Fibroblast of lung (primary cell): ENCODE data around the gene PRR16. TPM values are rescaled to one million over a fixed set of nuclear protein-coding genes. Genes with fewer than 3 reads are reported as not detected.

ENCODE experiments used
- DNase-seq, 2 donors: peaks; one replicate each; pipeline versions ENCODE4 v3.0.0 to v3.0.0-alpha.2; 2010; ENCODE audit warnings: low read depth in 2 of 2
- H2AFZ ChIP-seq: 2 replicates; pipeline ENCODE4 v1.5.1; 2012; ENCODE audit warnings: low read length, control low read depth, inconsistent platforms
- H3K27ac ChIP-seq: 2 replicates; pipeline ENCODE4 v1.5.1; 2011; ENCODE audit warnings: low read length, control low read depth; ENCODE audit not compliant: insufficient read depth
- H3K27me3 ChIP-seq: 2 replicates; pipeline ENCODE4 v1.5.1; 2011; ENCODE audit warnings: mild to moderate bottlenecking, low read length; ENCODE audit not compliant: control insufficient read depth, insufficient read depth
- H3K36me3 ChIP-seq: 2 replicates; pipeline ENCODE4 v1.5.1; 2011; ENCODE audit warnings: low read length; ENCODE audit not compliant: control insufficient read depth, insufficient read depth
- H3K4me1 ChIP-seq: 2 replicates; pipeline ENCODE4 v1.5.1; 2011; ENCODE audit warnings: low read length; ENCODE audit not compliant: control insufficient read depth, insufficient read depth; ENCODE audit errors: extremely low read depth
- H3K4me2 ChIP-seq: 2 replicates; pipeline ENCODE4 v1.5.1; 2011; ENCODE audit warnings: low read length, control low read depth; ENCODE audit not compliant: insufficient read depth; ENCODE audit errors: extremely low read depth
- H3K4me3 ChIP-seq, 4 experiments: fragments of 200-600 bp in 1 of 4; sonication (generic) in 1 of 4; replicated peaks in 1 of 4; 2 replicates each; pipeline ENCODE4 v1.5.1; 2011 to 2016; ENCODE audit warnings: low read length in 4 of 4, low read depth in 3 of 4, mild to moderate bottlenecking in 3 of 4, control low read depth in 2 of 4, inconsistent platforms in 1 of 4, mixed read lengths in 1 of 4; ENCODE audit not compliant: insufficient read depth in 1 of 4; ENCODE audit errors: control extremely low read depth in 1 of 4
- H3K79me2 ChIP-seq: 2 replicates; pipeline ENCODE4 v1.5.1; 2012; ENCODE audit warnings: mild to moderate bottlenecking, low read length, inconsistent platforms; ENCODE audit not compliant: control insufficient read depth, insufficient read depth
- H3K9ac ChIP-seq: 2 replicates; pipeline ENCODE4 v1.5.1; 2011; ENCODE audit warnings: mild to moderate bottlenecking, low read length, control low read depth; ENCODE audit not compliant: insufficient read depth
- H3K9me3 ChIP-seq: 2 replicates; pipeline ENCODE4 v1.5.1; 2012; ENCODE audit warnings: low read depth, low read length; ENCODE audit not compliant: control insufficient read depth, insufficient read depth
- H4K20me1 ChIP-seq: 2 replicates; pipeline ENCODE4 v1.5.1; 2011; ENCODE audit warnings: low read length; ENCODE audit not compliant: control insufficient read depth, insufficient read depth; ENCODE audit errors: extremely low read depth
- EZH2 ChIP-seq: IDR thresholded peaks from 2 replicates; pipeline ENCODE4 v1.5.1; 2012; ENCODE audit warnings: low read length, control low read depth, mild to moderate bottlenecking; ENCODE audit errors: missing control alignments
- polyA plus RNA-seq, 2 donors: library from polyadenylated mRNA; depleted of rRNA in 1 of 2; stranded (reverse) in 1 of 2; unstranded in 1 of 2; fragments of >200 nt; gene quantifications; 2 replicates each; pipeline ENCODE4 v1.2.1, GENCODE V29; 2011 to 2012; ENCODE audit warnings: missing spikeins in 1 of 2
- total RNA-seq: library from RNA; depleted of rRNA; stranded (reverse); fragments of >200 nt; gene quantifications from 2 replicates; pipeline ENCODE4 v1.2.1, GENCODE V29; 2014
- TF ChIP-seq, protein P1 (sequence below), 2 donors: IDR thresholded peaks in 1 of 2; conservative IDR thresholded peaks in 1 of 2; 1 replicate in 1 of 2; 2 replicates in 1 of 2; pipeline ENCODE4 v1.5.1; 2011 to 2012; ENCODE audit warnings: low read length in 2 of 2, control low read depth in 1 of 2, inconsistent platforms in 1 of 2, low read depth in 1 of 2, mild to moderate bottlenecking in 1 of 2

PRR16 gene
- total and polyA plus RNA-seq, 2 donors (not counting 1 experiment from before 2014, with no cell fraction given), result 7.3 to 44.6 TPM

- no peak overlapping the region for H3K27ac ChIP-seq
- DNase-seq, result no peak
- no peak overlapping the region for H3K4me3 ChIP-seq
- H4K20me1 ChIP-seq, result no peaks in the 10 kb centered on the region
- H2AFZ ChIP-seq, result no peak overlapping the region
- H3K79me2 ChIP-seq, result no peaks in the 10 kb centered on the region
- no peaks in the 10 kb centered on the region for H3K27me3 ChIP-seq
- H3K36me3 ChIP-seq, result no peaks in the 10 kb centered on the region
- H3K9me3 ChIP-seq, result no peaks in the 10 kb centered on the region
- H3K9ac ChIP-seq, result no peak overlapping the region
- no peaks in the 10 kb centered on the region for H3K4me1 ChIP-seq
- no peak overlapping the region for H3K4me2 ChIP-seq
- no peak for TF ChIP-seq EZH2
- TF ChIP-seq, protein P1, sequence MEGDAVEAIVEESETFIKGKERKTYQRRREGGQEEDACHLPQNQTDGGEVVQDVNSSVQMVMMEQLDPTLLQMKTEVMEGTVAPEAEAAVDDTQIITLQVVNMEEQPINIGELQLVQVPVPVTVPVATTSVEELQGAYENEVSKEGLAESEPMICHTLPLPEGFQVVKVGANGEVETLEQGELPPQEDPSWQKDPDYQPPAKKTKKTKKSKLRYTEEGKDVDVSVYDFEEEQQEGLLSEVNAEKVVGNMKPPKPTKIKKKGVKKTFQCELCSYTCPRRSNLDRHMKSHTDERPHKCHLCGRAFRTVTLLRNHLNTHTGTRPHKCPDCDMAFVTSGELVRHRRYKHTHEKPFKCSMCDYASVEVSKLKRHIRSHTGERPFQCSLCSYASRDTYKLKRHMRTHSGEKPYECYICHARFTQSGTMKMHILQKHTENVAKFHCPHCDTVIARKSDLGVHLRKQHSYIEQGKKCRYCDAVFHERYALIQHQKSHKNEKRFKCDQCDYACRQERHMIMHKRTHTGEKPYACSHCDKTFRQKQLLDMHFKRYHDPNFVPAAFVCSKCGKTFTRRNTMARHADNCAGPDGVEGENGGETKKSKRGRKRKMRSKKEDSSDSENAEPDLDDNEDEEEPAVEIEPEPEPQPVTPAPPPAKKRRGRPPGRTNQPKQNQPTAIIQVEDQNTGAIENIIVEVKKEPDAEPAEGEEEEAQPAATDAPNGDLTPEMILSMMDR (conservative IDR thresholded peaks at IDR 0.05 in 1 of 2, IDR thresholded peaks at IDR 0.05 in 1 of 2; ENCODE audit: low read depth in 1 of 2, low read length in 2 of 2), result no peak
These were observed 33.5 kb upstream of the PRR16 start for GRCh38 chr5:120430572-120430971.

DNA sequence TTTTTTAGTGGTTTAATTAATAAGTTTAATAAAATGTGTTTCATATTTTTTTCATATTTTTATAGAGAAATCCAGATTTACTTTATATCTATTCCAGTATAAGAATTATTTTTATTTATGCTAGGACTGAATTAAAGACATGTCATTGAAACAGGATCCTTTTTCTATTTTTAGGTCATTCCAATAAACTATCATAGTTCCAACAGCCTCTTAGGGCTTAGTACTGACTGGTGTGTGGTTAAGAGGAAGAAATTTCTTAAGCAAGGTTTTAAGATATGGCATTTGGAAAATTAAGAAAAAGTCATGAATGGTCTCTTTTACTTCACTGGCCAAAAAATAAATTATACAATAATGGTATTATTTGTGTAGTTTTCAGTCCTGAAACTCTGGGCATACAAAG is 31.2 kb upstream of the PRR16 start:
- no peaks in the 10 kb centered on the region for H3K36me3 ChIP-seq
- no peak for TF ChIP-seq EZH2
- TF ChIP-seq, protein P1 (conservative IDR thresholded peaks at IDR 0.05 in 1 of 2, IDR thresholded peaks at IDR 0.05 in 1 of 2; ENCODE audit: low read depth in 1 of 2, low read length in 2 of 2), result no peak
- no peaks in the 10 kb centered on the region for H3K4me1 ChIP-seq
- no peaks in the 10 kb centered on the region for H3K9me3 ChIP-seq
- no peak overlapping the region for H3K27ac ChIP-seq
- H3K9ac ChIP-seq, result no peak overlapping the region
- no peak overlapping the region for H2AFZ ChIP-seq
- no peaks in the 10 kb centered on the region for H3K27me3 ChIP-seq
- no peaks in the 10 kb centered on the region for H3K79me2 ChIP-seq
- no peak overlapping the region for H3K4me2 ChIP-seq
- no peaks in the 10 kb centered on the region for H4K20me1 ChIP-seq
- DNase-seq, result no peak
- H3K4me3 ChIP-seq, result no peak overlapping the region

DNA sequence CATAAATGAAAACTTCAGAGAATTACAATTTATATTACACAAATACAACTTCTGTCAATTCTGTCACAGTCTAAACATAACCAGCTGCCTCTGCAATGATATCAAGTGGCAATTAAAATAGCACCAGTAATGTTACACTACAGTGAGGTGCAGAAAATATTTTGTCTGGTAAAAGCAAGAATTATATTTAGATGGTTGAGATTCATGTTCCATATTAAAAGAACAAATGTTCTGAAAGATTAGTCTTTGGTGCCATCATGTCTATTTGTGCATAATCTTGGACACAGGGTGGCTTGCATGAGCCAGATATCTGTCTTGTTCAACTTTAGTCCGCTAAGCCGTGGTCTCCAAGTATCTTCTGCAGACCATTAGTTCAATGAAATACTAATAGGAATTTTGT is 29.0 kb upstream of the PRR16 start:
- DNase-seq, result no peak
- H3K4me2 ChIP-seq, result no peak overlapping the region
- TF ChIP-seq, protein P1 (conservative IDR thresholded peaks at IDR 0.05 in 1 of 2, IDR thresholded peaks at IDR 0.05 in 1 of 2; ENCODE audit: low read depth in 1 of 2, low read length in 2 of 2), result no peak

More for the DNA sequence above, 29.0 kb upstream of the PRR16 start:
- Histone ChIP-seq H2AFZ (no peak overlapping the region), H3K36me3 (no peaks in the 10 kb centered on the region), H3K4me3 (no peak overlapping the region), H3K27me3 (no peaks in the 10 kb centered on the region), H3K79me2 (no peaks in the 10 kb centered on the region), H3K9ac (no peak overlapping the region), H3K9me3 (no peaks in the 10 kb centered on the region), H3K4me1 (no peaks in the 10 kb centered on the region), H4K20me1 (no peaks in the 10 kb centered on the region), H3K27ac (no peak overlapping the region)
